ENCODE measurements around the gene CDK15.
A peak's percentile ranks its signal among the peaks of the same experiment; 100 is the strongest.

The CDK15 gene

GRCh38 chr2:201879996-201880395 lies 73.7 kb downstream of the CDK15 start:
- DNase-seq, result peak; percentile 51

- DNase-seq, result peak; percentile 60
These were observed 74.2 kb downstream of the CDK15 start for GRCh38 chr2:201880579-201880978.

GRCh38 chr2:201880993-201881611 lies 74.8 kb downstream of the CDK15 start:
- peak; percentile 64 for DNase-seq

- DNase-seq, result no peak
These were observed 75.4 kb downstream of the CDK15 start for GRCh38 chr2:201881741-201882140.

- peak; percentile 65 for DNase-seq
These were observed 76.2 kb downstream of the CDK15 start for GRCh38 chr2:201882353-201883090.

- DNase-seq, result no peak
These were observed 77.5 kb downstream of the CDK15 start for GRCh38 chr2:201883606-201884369.

- DNase-seq, result no peak
These were observed 80.2 kb downstream of the CDK15 start for GRCh38 chr2:201886504-201886903.

GRCh38 chr2:201887773-201888425 lies 81.6 kb downstream of the CDK15 start:
- no peak for DNase-seq

- DNase-seq, result no peak
These were observed 82.1 kb downstream of the CDK15 start for GRCh38 chr2:201888426-201888800.

GRCh38 chr2:201890453-201890852 lies 84.1 kb downstream of the CDK15 start:
- no peak for DNase-seq

GRCh38 chr2:201891676-201892075 lies 85.3 kb downstream of the CDK15 start:
- peak; percentile 74 for DNase-seq

- DNase-seq, result no peak
These were observed 86.2 kb downstream of the CDK15 start for GRCh38 chr2:201892516-201892915.

- peak; percentile 63 for DNase-seq
These were observed 94.0 kb downstream of the CDK15 start for GRCh38 chr2:201900362-201900761.

GRCh38 chr2:201901786-201902185 lies 95.4 kb downstream of the CDK15 start:
- peak; percentile 100 for DNase-seq

- DNase-seq, result no peak
These were observed 98.4 kb downstream of the CDK15 start for GRCh38 chr2:201904538-201905420.

GRCh38 chr2:201906777-201907562 lies 100.6 kb downstream of the CDK15 start:
- peak; percentile 92 for DNase-seq

- DNase-seq, result no peak
These were observed 101.2 kb downstream of the CDK15 start for GRCh38 chr2:201907563-201907881.

GRCh38 chr2:201908901-201909300 lies 102.6 kb downstream of the CDK15 start:
- no peak for DNase-seq

- DNase-seq, result no peak
These were observed 103.0 kb downstream of the CDK15 start for GRCh38 chr2:201909348-201909747.

GRCh38 chr2:201909961-201910361 lies 103.6 kb downstream of the CDK15 start:
- peak; percentile 43 for DNase-seq

- DNase-seq, result no peak
These were observed 105.0 kb downstream of the CDK15 start for GRCh38 chr2:201911372-201911771.

- no peak for DNase-seq
These were observed 106.9 kb downstream of the CDK15 start for GRCh38 chr2:201913201-201913600.
